Measurements from ENCODE around the gene C9orf40. TPM values are rescaled to one million over a fixed set of nuclear protein-coding genes. Genes with fewer than 3 reads are reported as not detected.

C9orf40 gene
- total RNA-seq (2014; rRNA removed; shearing (Covaris generic)) = 6.1 and 8.0 TPM in 2 replicates

- DNase-seq (ENCODE audit: low spot score) = peak; percentile 92
These were observed at the start of gene C9orf40 for GRCh38 chr9:74952201-74953151. Gene C9orf40 (minus strand): TSS chr9:74952912. CDS start chr9:74952611, 301 bp downstream.

- peak; percentile 91 for DNase-seq (ENCODE audit: low spot score)
These were observed 49.2 kb upstream of the C9orf40 start for GRCh38 chr9:75001719-75002421.

- no peak for DNase-seq (ENCODE audit: low spot score)
These were observed 48.1 kb upstream of the C9orf40 start for GRCh38 chr9:75000835-75001234.

- DNase-seq (ENCODE audit: low spot score) = no peak
These were observed 32.3 kb upstream of the C9orf40 start for GRCh38 chr9:74985041-74985440.

GRCh38 chr9:74983709-74984108 lies 31.0 kb upstream of the C9orf40 start:
- no peak for DNase-seq (ENCODE audit: low spot score)

- DNase-seq (ENCODE audit: low spot score) = no peak
These were observed 27.1 kb upstream of the C9orf40 start for GRCh38 chr9:74979844-74980243.

GRCh38 chr9:74977287-74977686 lies 24.6 kb upstream of the C9orf40 start:
- no peak for DNase-seq (ENCODE audit: low spot score)

- DNase-seq (ENCODE audit: low spot score) = no peak
These were observed 22.8 kb upstream of the C9orf40 start for GRCh38 chr9:74975538-74975937.

GRCh38 chr9:74974558-74974957 lies 21.8 kb upstream of the C9orf40 start:
- DNase-seq (ENCODE audit: low spot score) = no peak

GRCh38 chr9:74973714-74974113 lies 21.0 kb upstream of the C9orf40 start:
- DNase-seq (ENCODE audit: low spot score) = no peak

GRCh38 chr9:74963056-74963455 lies 10.3 kb upstream of the C9orf40 start:
- no peak for DNase-seq (ENCODE audit: low spot score)

- no peak for DNase-seq (ENCODE audit: low spot score)
These were observed 8.8 kb upstream of the C9orf40 start for GRCh38 chr9:74961496-74961895.

- peak; percentile 4 for DNase-seq (ENCODE audit: low spot score)
These were observed 7.8 kb upstream of the C9orf40 start for GRCh38 chr9:74960561-74960960.

- DNase-seq (ENCODE audit: low spot score) = no peak
These were observed 5.9 kb upstream of the C9orf40 start for GRCh38 chr9:74958587-74958986.

GRCh38 chr9:74953235-74953751 lies 581 bp upstream of the C9orf40 start:
- no peak for DNase-seq (ENCODE audit: low spot score)

GRCh38 chr9:74951725-74952151 lies 974 bp downstream of the C9orf40 start:
- peak; percentile 55 for DNase-seq (ENCODE audit: low spot score)

- no peak for DNase-seq (ENCODE audit: low spot score)
These were observed 1.5 kb downstream of the C9orf40 start for GRCh38 chr9:74951107-74951720.

GRCh38 chr9:74949859-74950855 lies 2.6 kb downstream of the C9orf40 start:
- DNase-seq (ENCODE audit: low spot score) = no peak

- DNase-seq (ENCODE audit: low spot score) = no peak
These were observed 3.8 kb downstream of the C9orf40 start for GRCh38 chr9:74948937-74949336.

- no peak for DNase-seq (ENCODE audit: low spot score)
These were observed 6.0 kb downstream of the C9orf40 start for GRCh38 chr9:74946686-74947085.

GRCh38 chr9:74942801-74943200 lies 9.9 kb downstream of the C9orf40 start:
- no peak for DNase-seq (ENCODE audit: low spot score)

All from HT-29 (cell line).